Activated CD8-positive, alpha-beta T cell treated with anti-CD3 and anti-CD28 coated beads, Interleukin-2, amount 10 ng/mL, durations not matched to agents 7 days and 5 days (primary cell): ENCODE data around the gene STX4. TPM values are rescaled to one million over a fixed set of nuclear protein-coding genes. Genes with fewer than 3 reads are reported as not detected.

Source experiments
- ATAC-seq: fragments of 150-1000 bp; cut with Tn5 transposase; one replicate; pipeline ENCODE4 v1.10.0; 2021; ENCODE audit warnings: moderate library complexity
- CTCF ChIA-PET: fragments of 350-600 bp; sonication (Branson Sonifier 250); formaldehyde crosslinking; loops from one replicate; lab custom pipeline; 2021; ENCODE audit warnings: antibody characterized with exemption; lab: Charles Lee
- POLR2A ChIA-PET: fragments of 350-600 bp; sonication (Branson Sonifier 250); formaldehyde crosslinking; loops from one replicate; lab custom pipeline; 2021; ENCODE audit warnings: antibody characterized with exemption; lab: Charles Lee
- DNase-seq: peaks from one replicate; pipeline ENCODE4 v3.0.0-alpha.2; 2020
- H3K27ac Mint-ChIP-seq: one replicate; pipeline ENCODE4 v1.8.0; 2021; ENCODE audit warnings: mild to moderate bottlenecking, mixed read lengths
- H3K27me3 Mint-ChIP-seq: one replicate; pipeline ENCODE4 v1.8.0; 2021; ENCODE audit warnings: low read depth, mixed read lengths
- H3K36me3 Mint-ChIP-seq: one replicate; pipeline ENCODE4 v1.8.0; 2021; ENCODE audit warnings: low read depth, mixed read lengths
- H3K4me1 Mint-ChIP-seq: one replicate; pipeline ENCODE4 v1.8.0; 2021; ENCODE audit warnings: low read depth, mixed read lengths
- H3K4me3 Mint-ChIP-seq: one replicate; pipeline ENCODE4 v1.8.0; 2021; ENCODE audit warnings: mild to moderate bottlenecking, mixed read lengths
- H3K9me3 Mint-ChIP-seq: one replicate; pipeline ENCODE4 v1.8.0; 2022; ENCODE audit warnings: mixed read lengths; ENCODE audit not compliant: insufficient read depth
- total RNA-seq, 2 experiments: library from RNA; stranded (reverse); gene quantifications; one replicate each; pipeline ENCODE4 v1.2.3, GENCODE V29; 2021

STX4 gene
- total RNA-seq, 2 experiments from 2014 or later, result 46.4 to 53.5 TPM

DNA sequence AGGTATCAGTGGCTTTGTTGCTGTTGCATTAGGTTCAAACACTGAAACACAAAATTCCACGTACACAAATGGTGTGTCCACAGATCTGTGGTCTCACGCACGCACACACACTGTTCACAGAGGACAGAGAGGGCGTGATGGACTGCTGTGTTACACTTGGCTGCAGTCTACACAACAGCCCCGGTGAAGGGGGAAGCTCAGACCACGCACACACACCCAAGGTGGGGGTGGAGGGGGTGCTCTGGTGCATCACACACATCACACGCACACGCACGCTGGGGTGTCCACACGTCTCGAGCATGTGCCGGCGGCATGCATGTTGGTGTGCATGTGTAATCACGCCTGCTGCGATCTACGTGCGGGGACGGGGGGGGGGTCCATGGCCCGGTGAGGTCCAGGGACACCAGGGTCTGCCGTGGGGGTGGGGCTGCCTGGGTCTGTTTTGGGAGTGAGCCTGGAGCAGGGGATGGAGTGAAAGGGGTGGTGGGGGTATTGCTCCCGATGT lies 41.0 kb upstream of the STX4 start:
- ATAC-seq, result no peak
- Mint-ChIP-seq H3K4me1 (peaks cover 38% of the 10 kb centered on the region), H3K36me3 (no peaks in the 10 kb centered on the region), H3K9me3 (no peaks in the 10 kb centered on the region), H3K4me3 (no peak overlapping the region), H3K27me3 (no peaks in the 10 kb centered on the region), H3K27ac (peak overlapping the region; percentile 17)
- ChIA-PET CTCF (no interaction called here), POLR2A (no interaction called here)
- no peak for DNase-seq

DNA sequence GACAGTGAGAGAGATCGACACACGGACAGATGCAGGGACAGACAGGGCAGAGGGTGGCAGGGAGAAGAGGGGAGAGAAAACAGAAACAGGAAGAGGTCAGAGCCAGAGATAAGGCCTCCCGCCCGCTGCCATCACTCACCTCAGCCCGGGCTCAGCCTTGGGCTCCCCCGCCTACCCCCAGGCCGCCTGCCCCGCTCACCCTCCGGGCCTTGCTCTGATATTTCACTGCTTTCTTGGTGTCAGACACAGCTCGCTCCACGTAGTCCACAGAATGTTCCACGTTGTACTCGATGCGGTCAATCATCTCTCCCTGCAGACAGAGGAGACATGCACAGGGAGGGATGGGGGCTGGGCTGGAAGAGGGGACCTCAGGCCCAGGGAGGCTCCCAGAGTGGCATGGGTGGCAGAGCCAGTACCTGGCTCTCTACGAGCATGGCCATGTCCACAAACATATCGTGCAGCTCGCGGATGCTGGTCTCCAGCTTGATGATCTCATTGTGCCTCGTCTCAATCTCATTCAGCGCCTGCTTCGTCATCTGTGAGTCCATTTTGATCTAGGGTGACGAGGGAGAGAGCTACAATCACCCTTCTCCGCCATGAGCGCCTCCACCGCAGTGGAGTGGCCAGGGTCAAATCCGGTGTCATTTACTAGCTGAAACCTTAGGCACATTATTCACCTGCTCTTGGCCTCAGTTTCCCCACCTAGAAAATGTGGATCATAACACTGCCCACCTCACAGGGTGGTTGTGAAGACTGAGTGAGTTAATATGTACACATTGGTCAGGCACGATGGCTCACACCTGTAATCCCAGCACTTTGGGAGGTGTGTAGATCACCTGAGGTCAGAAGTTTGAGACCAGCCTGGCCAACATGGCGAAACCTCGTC lies 40.2 kb upstream of the STX4 start:
- peak overlapping the region; percentile 55 for H3K27ac Mint-ChIP-seq
- no peaks in the 10 kb centered on the region for H3K36me3 Mint-ChIP-seq
- ChIA-PET POLR2A (interaction anchor here (0.9 kb wide), 1 partner anchor 15 kb away, joined by 3 read pairs; no protein-coding TSS in a partner anchor), CTCF (interaction anchor here (1.2 to 1.5 kb wide), 3 partner anchors 8 to 52 kb away, joined by 3 to 6 read pairs (median 4); partner anchors contain the start of gene HSD3B7)
- no peak overlapping the region for H3K4me3 Mint-ChIP-seq
- no peak for ATAC-seq
- no peaks in the 10 kb centered on the region for H3K27me3 Mint-ChIP-seq
- no peaks in the 10 kb centered on the region for H3K9me3 Mint-ChIP-seq
- peaks cover 38% of the 10 kb centered on the region for H3K4me1 Mint-ChIP-seq
- DNase-seq, result no peak

DNA sequence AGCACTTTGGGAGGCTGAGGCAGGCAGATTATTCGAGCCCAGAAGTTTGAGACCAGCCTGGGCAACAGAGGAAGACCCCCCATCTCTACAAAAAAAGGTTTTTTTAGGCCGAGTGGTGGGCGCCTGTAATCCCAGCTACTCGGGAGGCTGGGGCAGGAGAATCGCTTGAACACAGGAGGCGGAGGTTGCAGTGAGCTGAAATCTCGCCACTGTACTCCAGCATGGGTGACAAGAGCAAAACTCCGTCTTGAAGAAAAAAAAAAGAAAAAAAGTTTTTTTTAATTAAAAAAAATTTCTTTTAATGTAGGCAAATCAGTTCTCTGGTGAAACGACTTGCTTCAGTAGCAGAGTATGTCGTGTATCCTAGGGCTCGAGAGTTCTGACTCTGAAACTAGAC lies 37.4 kb upstream of the STX4 start:
- Mint-ChIP-seq H3K4me1 (peaks cover 38% of the 10 kb centered on the region), H3K27me3 (peaks cover 2% of the 10 kb centered on the region), H3K4me3 (peak overlapping the region; percentile 92), H3K9me3 (no peaks in the 10 kb centered on the region), H3K36me3 (no peaks in the 10 kb centered on the region), H3K27ac (peak overlapping the region; percentile 67)
- ChIA-PET POLR2A (interaction anchor here (1.6 kb wide), 2 partner anchors 77 to 146 kb away, joined by 6 to 13 read pairs; partner anchors contain the start of genes ZNF646 and ZNF668), CTCF (no interaction called here)
- ATAC-seq, result no peak
- no peak for DNase-seq

DNA sequence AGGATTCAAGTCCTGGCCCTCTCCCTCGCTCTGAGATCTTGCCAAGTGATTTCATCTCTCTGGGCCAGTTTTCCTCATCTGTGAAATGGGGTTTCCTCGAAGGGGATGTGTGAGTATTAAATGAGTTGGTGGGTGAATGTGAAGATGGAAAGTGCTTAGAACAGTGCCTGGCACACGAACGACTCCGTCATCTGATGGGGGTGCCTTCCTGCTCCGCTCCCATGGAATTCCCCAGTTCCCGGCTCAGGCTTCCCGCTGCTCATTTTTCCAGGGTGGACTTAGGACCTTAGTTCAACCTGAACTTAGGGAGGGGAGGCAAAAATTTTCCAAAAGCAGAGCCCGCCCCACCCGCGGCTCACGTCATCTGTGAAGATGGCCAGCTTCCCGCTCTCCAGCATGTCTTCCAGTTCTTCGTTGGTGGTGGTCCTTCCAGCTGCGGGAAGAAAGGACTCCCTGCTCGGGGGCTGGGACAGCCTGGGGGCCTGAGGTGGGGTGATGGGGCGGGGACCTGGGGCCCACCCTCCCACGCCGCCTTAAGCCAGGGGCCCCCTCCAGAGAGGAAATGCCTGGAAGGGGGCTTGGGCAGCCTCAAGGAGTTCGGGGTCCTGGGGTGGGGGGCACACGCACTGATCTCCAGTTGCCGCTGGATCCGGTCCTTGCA lies 36.9 kb upstream of the STX4 start:
- H3K9me3 Mint-ChIP-seq, result no peaks in the 10 kb centered on the region
- H3K4me3 Mint-ChIP-seq, result peak overlapping the region; percentile 92
- H3K27me3 Mint-ChIP-seq, result peaks cover 2% of the 10 kb centered on the region
- POLR2A ChIA-PET, result interaction anchor here (1.0 to 1.6 kb wide), 4 partner anchors 10 to 184 kb away, joined by 3 to 13 read pairs (median 6); partner anchors contain the start of genes FUS, ZNF646 and ZNF668
- DNase-seq (no peak), ATAC-seq (no peak)
- H3K36me3 Mint-ChIP-seq, result no peaks in the 10 kb centered on the region
- H3K27ac Mint-ChIP-seq, result peak overlapping the region; percentile 94
- CTCF ChIA-PET, result interaction anchor here (1.0 to 1.2 kb wide), 3 partner anchors 12 to 464 kb away, joined by 3 to 6 read pairs (median 4); partner anchors contain the start of gene HSD3B7
- peaks cover 34% of the 10 kb centered on the region for H3K4me1 Mint-ChIP-seq

DNA sequence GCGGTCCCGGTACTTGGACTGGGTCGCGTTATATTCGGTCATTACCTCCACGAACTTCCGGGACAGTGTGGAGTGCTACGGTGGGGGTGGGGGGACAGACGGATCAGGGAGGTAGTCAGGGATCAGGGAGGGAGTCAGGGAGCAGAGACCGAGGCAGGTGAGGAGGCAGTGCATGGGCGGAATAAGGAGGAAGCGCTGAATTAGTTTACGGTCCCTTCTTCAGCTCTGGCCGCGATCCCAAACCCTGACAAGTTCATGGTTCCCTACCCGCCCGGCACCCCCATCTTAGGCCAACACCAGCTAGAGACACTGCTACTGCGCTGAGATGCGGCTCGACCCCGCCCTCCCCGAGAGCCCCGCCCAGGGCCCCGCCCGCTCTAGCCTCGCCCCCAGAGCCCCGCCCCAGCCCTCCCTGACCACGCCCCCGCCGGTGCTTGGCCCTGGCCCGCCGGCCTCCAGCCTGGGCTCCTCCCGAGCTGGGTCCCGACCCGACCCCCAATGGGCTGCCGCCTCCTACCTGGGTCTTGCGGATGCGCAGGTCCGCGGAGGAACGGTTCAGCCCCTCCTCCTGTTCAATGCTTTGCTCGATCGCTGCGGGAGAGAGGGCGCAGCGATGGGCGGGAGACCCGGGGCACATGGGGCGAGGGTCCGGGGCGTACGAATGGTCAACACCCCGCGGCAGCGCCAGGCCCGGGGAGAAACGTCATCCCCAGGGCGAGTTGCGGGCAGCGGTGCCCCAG lies 36.2 kb upstream of the STX4 start:
- H3K4me1 Mint-ChIP-seq, result peaks cover 32% of the 10 kb centered on the region
- peaks cover 4% of the 10 kb centered on the region for H3K27me3 Mint-ChIP-seq
- ChIA-PET POLR2A (interaction anchor here (0.6 to 1.6 kb wide), 7 partner anchors 9 to 183 kb away, joined by 3 to 13 read pairs (median 5); partner anchors contain the start of genes FUS, KAT8, ZNF646 and ZNF668), CTCF (interaction anchor here (1.0 to 1.2 kb wide), 3 partner anchors 13 to 463 kb away, joined by 3 to 6 read pairs (median 4); partner anchors contain the start of gene HSD3B7)
- H3K36me3 Mint-ChIP-seq, result no peaks in the 10 kb centered on the region
- ATAC-seq (peak; percentile 99), DNase-seq (peak; percentile 90)
- no peaks in the 10 kb centered on the region for H3K9me3 Mint-ChIP-seq
- peak overlapping the region; percentile 92 for H3K4me3 Mint-ChIP-seq
- H3K27ac Mint-ChIP-seq, result peak overlapping the region; percentile 94

DNA sequence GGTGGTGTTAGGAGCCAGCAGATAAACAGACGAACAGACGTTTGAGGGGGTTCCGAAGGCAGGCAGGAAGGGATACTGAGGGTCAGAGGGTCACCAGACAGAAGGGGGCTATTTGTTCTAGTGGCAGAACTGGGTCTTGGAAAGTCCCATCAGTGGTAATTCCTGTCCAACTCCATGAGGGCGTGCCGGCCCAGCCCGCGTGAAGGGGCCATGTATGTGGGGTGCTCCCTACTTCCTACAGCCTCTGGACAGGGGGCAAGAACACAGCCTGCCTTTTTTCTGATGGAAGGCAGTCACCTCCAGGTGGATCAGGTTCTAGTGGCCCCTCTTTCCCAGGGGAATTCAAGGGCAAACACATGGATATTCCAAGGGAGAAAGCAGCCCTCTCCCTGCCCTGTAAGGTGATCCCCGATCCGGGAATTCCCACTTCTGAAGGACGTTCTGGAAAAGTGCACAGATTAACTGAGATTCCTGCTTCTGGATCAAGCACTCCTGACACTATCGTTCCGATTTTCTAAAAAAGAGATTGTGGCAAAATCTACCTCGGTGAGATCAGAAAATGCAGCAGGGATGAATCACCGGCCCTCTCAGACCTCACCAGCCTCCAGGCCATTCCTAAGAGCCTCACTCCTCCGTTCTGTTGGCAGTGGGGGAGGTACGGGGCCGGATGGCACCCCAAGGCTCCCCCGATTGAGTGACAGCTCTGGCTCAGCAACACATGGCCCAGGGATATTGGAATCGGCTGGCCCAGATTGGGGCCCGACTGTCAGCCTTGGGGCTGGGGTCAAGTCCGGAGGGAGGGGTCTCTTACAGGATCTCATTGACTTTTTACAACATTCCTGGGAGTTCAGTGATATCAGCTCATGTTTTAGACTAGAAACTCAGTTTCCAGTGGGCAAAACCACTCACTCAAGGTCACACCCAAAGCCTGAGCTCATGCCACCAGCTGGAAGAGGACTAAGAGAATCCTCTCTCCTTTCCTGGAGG lies 35.3 kb upstream of the STX4 start:
- no peaks in the 10 kb centered on the region for H3K36me3 Mint-ChIP-seq
- peak overlapping the region; percentile 62 for H3K4me3 Mint-ChIP-seq
- DNase-seq (no peak), ATAC-seq (no peak)
- H3K27ac Mint-ChIP-seq, result no peak overlapping the region
- H3K4me1 Mint-ChIP-seq, result peaks cover 25% of the 10 kb centered on the region
- peaks cover 4% of the 10 kb centered on the region for H3K27me3 Mint-ChIP-seq
- CTCF ChIA-PET, result interaction anchor here (1.0 to 1.9 kb wide), 7 partner anchors 13 to 462 kb away, joined by 3 to 6 read pairs (median 4); partner anchors contain the start of genes HSD3B7, ZNF646 and ZNF668
- POLR2A ChIA-PET, result interaction anchor here (0.6 to 1.6 kb wide), 6 partner anchors 8 to 144 kb away, joined by 3 to 13 read pairs (median 5); partner anchors contain the start of genes KAT8, ZNF646 and ZNF668
- H3K9me3 Mint-ChIP-seq, result no peaks in the 10 kb centered on the region

DNA sequence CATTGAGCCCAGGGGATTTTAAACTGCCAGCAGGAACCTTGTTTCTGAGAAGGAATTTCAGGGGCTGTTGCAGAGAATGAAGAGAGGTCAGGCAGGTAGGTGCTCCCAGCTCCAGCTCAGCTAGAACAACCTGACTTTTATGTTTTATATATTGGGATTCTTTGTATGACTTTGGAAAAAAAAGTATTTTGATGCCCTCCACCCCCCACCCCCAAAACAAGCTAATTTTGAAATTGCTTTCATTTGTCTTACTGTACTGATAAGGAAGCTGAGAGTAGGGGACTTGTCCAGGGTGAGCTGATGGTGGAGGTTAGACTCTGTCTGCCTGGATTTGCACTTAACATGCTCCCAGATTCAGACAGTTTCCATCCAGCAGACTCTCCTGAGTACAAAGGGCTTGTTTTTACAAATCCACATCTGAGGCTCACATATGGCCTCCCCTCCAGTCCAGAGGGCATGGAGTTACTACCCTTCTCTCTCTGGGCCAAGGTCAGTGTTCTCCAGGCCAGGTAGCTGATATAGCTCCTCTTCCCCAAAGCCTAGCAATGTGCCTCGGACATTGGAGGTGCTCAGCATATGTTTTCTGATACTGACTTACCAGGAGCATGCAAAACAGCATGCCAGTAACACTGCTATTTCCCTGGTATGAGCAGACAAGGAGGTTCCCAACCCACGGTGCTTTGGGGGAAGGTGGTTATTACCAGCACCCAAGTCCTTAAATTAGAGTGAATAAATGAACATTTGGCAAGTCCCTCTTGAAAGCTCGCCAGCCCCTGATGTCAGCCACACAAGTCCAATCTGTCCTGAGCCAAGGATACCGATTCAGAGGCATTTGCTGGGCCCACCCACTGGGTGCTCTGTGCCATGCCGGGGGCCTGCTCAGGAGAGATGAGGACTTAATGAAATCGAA lies 34.3 kb upstream of the STX4 start:
- DNase-seq (no peak), ATAC-seq (no peak)
- no peaks in the 10 kb centered on the region for H3K9me3 Mint-ChIP-seq
- H3K4me1 Mint-ChIP-seq, result peaks cover 15% of the 10 kb centered on the region
- no peaks in the 10 kb centered on the region for H3K36me3 Mint-ChIP-seq
- H3K27me3 Mint-ChIP-seq, result peaks cover 4% of the 10 kb centered on the region
- no peak overlapping the region for H3K27ac Mint-ChIP-seq
- H3K4me3 Mint-ChIP-seq, result no peak overlapping the region
- CTCF ChIA-PET, result interaction anchor here (0.7 to 1.9 kb wide), 6 partner anchors 13 to 512 kb away, joined by 3 to 5 read pairs (median 4); partner anchors contain the start of genes ZNF646 and ZNF668
- POLR2A ChIA-PET, result no interaction called here

DNA sequence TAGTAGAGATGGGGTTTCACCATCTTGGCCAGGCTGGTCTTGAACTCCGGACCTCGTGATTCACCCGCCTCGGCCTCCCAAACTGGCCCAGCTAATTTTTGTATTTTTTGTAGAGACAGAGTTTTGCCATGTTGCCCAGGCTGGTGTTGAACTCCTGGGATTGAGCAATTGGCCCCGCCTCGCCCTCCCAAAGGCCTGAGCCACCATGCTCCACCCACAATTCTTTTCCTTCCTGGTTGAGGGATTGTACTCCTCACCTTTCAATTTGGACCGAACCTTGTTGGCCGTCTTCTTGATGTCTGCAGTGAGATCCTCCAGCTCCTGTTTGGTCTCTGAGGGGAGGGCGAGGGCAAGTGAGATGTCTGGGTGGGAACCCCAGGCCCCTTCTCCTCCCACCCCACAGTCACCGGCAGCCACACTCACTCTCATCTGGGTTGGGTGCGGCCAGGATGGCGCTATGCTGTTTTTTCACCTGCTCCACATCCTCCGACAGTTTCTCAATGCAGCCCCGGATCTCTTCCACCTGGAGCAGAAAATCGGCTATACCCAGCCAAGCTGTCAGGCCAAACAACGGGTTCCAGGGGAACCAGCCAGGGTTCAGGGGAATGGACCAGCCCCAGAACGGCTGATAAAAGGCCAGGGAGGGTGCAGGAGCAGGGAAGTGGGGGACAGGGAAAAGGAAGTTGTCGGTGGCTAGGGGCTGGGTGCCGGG lies 32.5 kb upstream of the STX4 start:
- CTCF ChIA-PET, result no interaction called here

More for the DNA sequence above, 32.5 kb upstream of the STX4 start:
- Mint-ChIP-seq H3K4me3 (no peak overlapping the region), H3K27me3 (peaks cover 8% of the 10 kb centered on the region), H3K36me3 (no peaks in the 10 kb centered on the region), H3K27ac (no peak overlapping the region), H3K9me3 (no peaks in the 10 kb centered on the region), H3K4me1 (peaks cover 7% of the 10 kb centered on the region)
- DNase-seq, result no peak
- POLR2A ChIA-PET, result no interaction called here
- ATAC-seq, result no peak
